Measurements from ENCODE around the gene IGHMBP2.

- TF ChIP-seq EZH2phosphoT487 (IDR thresholded peaks at IDR 0.05; ENCODE audit: insufficient read depth, low read depth) (no peak), EZH2 (IDR thresholded peaks at IDR 0.05; ENCODE audit: insufficient read depth, poor library complexity, severe bottlenecking) (no peak)
Measured at GRCh38 chr11:68946416-68947090, 42.9 kb downstream of the IGHMBP2 start.

Data from GM23248 (cell line).